T1000 (cell line): ENCODE data around the gene EDC3.
A peak's percentile ranks its signal among the peaks of the same experiment; 100 is the strongest.

Experiments
- DNase-seq: peaks from one replicate; lab custom pipeline; 2025; ENCODE audit warnings: mixed read lengths; lab: John Stamatoyannopoulos, UW

Gene EDC3

GRCh38 chr15:74625693-74626092 lies 70.1 kb downstream of the EDC3 start:
- no peak for DNase-seq

GRCh38 chr15:74624020-74624602 lies 71.7 kb downstream of the EDC3 start:
- DNase-seq = no peak

- no peak for DNase-seq
These were observed 73.1 kb downstream of the EDC3 start for GRCh38 chr15:74622758-74623157.

GRCh38 chr15:74621936-74622335 lies 73.9 kb downstream of the EDC3 start:
- no peak for DNase-seq

- no peak for DNase-seq
These were observed 74.3 kb downstream of the EDC3 start for GRCh38 chr15:74621546-74621920.

- peak; percentile 41 for DNase-seq
These were observed 74.9 kb downstream of the EDC3 start for GRCh38 chr15:74620636-74621545.

- no peak for DNase-seq
These were observed 75.7 kb downstream of the EDC3 start for GRCh38 chr15:74619916-74620635.

GRCh38 chr15:74618841-74619596 lies 76.8 kb downstream of the EDC3 start:
- no peak for DNase-seq

- no peak for DNase-seq
These were observed 78.8 kb downstream of the EDC3 start for GRCh38 chr15:74616996-74617395.

GRCh38 chr15:74616366-74616939 lies 79.4 kb downstream of the EDC3 start:
- DNase-seq = no peak

GRCh38 chr15:74615508-74616365 lies 80.1 kb downstream of the EDC3 start, which contains the start of gene CLK3:
Gene CLK3 (plus strand): TSS chr15:74615836. CDS start chr15:74619197, 3,361 bp downstream.
- DNase-seq = peak; percentile 84

- DNase-seq = peak; percentile 81
These were observed 80.9 kb downstream of the EDC3 start for GRCh38 chr15:74614744-74615507.

GRCh38 chr15:74613953-74614743 lies 81.7 kb downstream of the EDC3 start:
- DNase-seq = no peak

- no peak for DNase-seq
These were observed 82.5 kb downstream of the EDC3 start for GRCh38 chr15:74613089-74613952.

GRCh38 chr15:74612677-74613076 lies 83.1 kb downstream of the EDC3 start:
- DNase-seq = no peak

GRCh38 chr15:74611834-74612233 lies 84.0 kb downstream of the EDC3 start:
- DNase-seq = no peak

GRCh38 chr15:74611341-74611740 lies 84.5 kb downstream of the EDC3 start:
- no peak for DNase-seq
